Measurements from ENCODE around the gene PHTF2.

Gene PHTF2

DNA sequence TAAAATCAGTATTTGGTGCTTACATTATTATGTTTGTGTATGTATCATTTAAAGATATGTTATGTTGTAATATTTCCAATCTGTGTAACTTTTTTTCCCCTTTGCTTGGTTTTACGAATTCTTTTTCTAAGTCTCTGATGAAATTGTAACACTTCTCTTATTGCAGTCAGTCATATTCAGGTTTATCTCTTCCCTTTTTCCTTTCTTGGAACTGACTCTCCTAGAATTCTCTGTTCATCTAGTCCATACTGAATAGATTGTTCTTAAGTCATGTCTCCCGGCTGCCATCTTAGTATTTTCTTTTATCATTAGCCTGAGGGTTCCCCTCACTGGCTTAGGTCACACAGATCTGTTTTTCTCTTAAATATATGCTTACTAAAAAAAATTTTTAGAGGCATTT lies 44.6 kb downstream of the PHTF2 start:
- Histone ChIP-seq H3K9me3 (ENCODE audit: low read length) (no peaks in the 10 kb centered on the region), H3K4me3 (ENCODE audit: low read depth, low read length, poor library complexity, severe bottlenecking) (no peak overlapping the region), H3K79me2 (ENCODE audit: insufficient read depth, low read length) (peaks cover 26% of the 10 kb centered on the region), H3K4me2 (ENCODE audit: low read length) (no peak overlapping the region), H3K9ac (ENCODE audit: low read length) (no peak overlapping the region), H2AFZ (ENCODE audit: low read length) (no peak overlapping the region), H3K27ac (ENCODE audit: low read depth, low read length, poor library complexity, severe bottlenecking) (no peak overlapping the region), H3K4me1 (ENCODE audit: insufficient read depth, low read length, severe bottlenecking) (peaks cover 30% of the 10 kb centered on the region), H4K20me1 (ENCODE audit: insufficient read depth, low read length) (no peaks in the 10 kb centered on the region), H3K36me3 (ENCODE audit: insufficient read depth, low read length) (peaks cover 10% of the 10 kb centered on the region; the same call in 1 of the 2 replicates), H3K9me2 (ENCODE audit: low read depth, low read length) (no peaks in the 10 kb centered on the region), H3K27me3 (ENCODE audit: insufficient read depth, low read length) (no peaks in the 10 kb centered on the region), H3F3A (ENCODE audit: insufficient read depth, low read length) (no peaks in the 10 kb centered on the region)
- no peak for TF ChIP-seq CTCF (IDR thresholded peaks at IDR 0.05; ENCODE audit: low read length)
- TF ChIP-seq EZH2 (IDR thresholded peaks at IDR 0.05; ENCODE audit: borderline replicate concordance, low read length): no peak

DNA sequence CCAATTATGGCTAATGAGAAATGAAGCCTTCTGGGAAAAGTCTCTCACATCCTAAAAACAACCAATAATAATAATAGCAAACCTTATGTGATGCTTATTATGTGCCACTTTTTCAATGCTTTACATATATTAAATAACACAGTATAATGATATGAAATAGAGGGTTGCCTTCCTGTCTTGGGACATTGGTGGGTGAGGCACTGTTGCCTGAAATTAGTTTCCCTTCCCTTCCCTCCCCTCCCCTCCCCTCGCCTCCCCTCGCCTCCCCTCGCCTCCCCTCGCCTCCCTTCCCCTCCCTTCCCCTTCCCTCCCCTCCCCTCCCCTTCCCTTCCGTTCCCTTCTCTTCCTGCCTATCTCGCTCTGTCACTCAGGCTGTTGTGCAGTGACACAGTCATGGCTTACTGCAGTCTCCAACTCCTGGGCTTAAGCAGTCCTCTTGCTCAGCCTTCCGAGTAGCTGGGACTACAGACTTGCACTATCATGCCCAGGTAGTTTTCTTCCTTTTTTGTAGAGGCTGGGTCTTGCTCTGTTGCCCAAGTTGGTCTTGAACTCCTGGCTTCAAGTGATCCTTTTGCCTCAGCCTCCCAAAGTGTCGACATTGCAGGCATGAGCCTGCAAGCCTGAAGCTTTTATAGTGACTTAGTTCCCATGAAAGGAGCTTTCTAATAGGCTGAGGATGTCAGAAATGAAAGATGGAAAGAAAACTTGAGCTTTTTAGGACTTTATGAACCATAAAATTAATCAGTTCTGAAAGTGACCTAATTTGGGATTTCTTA lies 47.9 kb downstream of the PHTF2 start:
- Histone ChIP-seq H3K4me3 (ENCODE audit: low read depth, low read length, poor library complexity, severe bottlenecking) (no peak overlapping the region), H3K79me2 (ENCODE audit: insufficient read depth, low read length) (peaks cover 16% of the 10 kb centered on the region)
- TF ChIP-seq EZH2 (IDR thresholded peaks at IDR 0.05; ENCODE audit: borderline replicate concordance, low read length): no peak
- TF ChIP-seq CTCF (IDR thresholded peaks at IDR 0.05; ENCODE audit: low read length): no peak

DNA sequence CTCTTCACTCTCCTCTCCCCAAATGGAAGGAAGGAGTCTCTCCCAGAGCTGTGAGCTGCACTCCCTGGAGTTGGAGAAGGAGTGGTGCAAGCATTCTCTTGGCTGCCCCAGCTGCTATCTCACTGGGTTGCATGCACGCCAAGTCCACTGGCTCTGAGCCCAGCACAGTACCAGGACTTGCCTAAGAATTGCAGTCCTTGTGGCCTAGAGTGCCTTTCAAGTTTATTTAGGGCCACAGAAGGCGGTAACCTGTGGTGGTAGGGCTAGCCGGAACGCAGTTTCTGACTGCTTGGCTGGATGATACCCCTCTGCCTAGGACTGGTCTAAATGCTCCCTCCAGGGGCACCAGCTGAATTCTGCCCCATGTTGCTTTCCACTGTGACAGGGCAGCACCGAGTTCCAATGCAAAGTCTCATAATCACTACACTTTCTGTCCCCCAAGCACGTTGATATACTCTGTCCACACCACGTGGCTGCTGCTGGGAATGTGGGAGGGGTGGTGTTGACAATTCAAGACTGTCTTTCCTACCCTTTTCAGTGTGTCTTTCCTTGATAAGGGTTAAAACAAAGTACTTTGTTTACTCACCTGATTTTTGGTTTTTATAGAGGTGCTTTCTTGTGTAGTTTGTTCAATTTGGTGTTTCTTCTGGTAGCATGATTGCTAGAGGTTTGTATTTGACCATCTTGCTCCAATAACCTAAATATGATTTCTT lies 57.0 kb downstream of the PHTF2 start:
- TF ChIP-seq EZH2 (IDR thresholded peaks at IDR 0.05; ENCODE audit: borderline replicate concordance, low read length): no peak
- TF ChIP-seq CTCF (IDR thresholded peaks at IDR 0.05; ENCODE audit: low read length): no peak
- peaks cover 15% of the 10 kb centered on the region for H3K36me3 ChIP-seq (ENCODE audit: insufficient read depth, low read length)
- no peak overlapping the region for H3K4me2 ChIP-seq (ENCODE audit: low read length)
- H3K9me3 ChIP-seq (ENCODE audit: low read length): no peaks in the 10 kb centered on the region
- H3K9me2 ChIP-seq (ENCODE audit: low read depth, low read length): no peaks in the 10 kb centered on the region
- peaks cover 30% of the 10 kb centered on the region for H3K79me2 ChIP-seq (ENCODE audit: insufficient read depth, low read length)
- peaks cover 27% of the 10 kb centered on the region for H3K4me1 ChIP-seq (ENCODE audit: insufficient read depth, low read length, severe bottlenecking)
- no peaks in the 10 kb centered on the region for H4K20me1 ChIP-seq (ENCODE audit: insufficient read depth, low read length)
- no peaks in the 10 kb centered on the region for H3F3A ChIP-seq (ENCODE audit: insufficient read depth, low read length)
- H3K27ac ChIP-seq (ENCODE audit: low read depth, low read length, poor library complexity, severe bottlenecking): no peak overlapping the region
- no peak overlapping the region for H2AFZ ChIP-seq (ENCODE audit: low read length)
- no peak overlapping the region for H3K4me3 ChIP-seq (ENCODE audit: low read depth, low read length, poor library complexity, severe bottlenecking)
- H3K27me3 ChIP-seq (ENCODE audit: insufficient read depth, low read length): no peaks in the 10 kb centered on the region
- no peak overlapping the region for H3K9ac ChIP-seq (ENCODE audit: low read length)

More for the DNA sequence above, 47.9 kb downstream of the PHTF2 start:
- peaks cover 4% of the 10 kb centered on the region for H3K4me1 ChIP-seq (ENCODE audit: insufficient read depth, low read length, severe bottlenecking)
- no peaks in the 10 kb centered on the region for H3K27me3 ChIP-seq (ENCODE audit: insufficient read depth, low read length)
- no peak overlapping the region for H3K4me2 ChIP-seq (ENCODE audit: low read length)
- peaks cover 12% of the 10 kb centered on the region; the same call in 1 of the 2 replicates for H3K36me3 ChIP-seq (ENCODE audit: insufficient read depth, low read length)
- H4K20me1 ChIP-seq (ENCODE audit: insufficient read depth, low read length): no peaks in the 10 kb centered on the region
- H2AFZ ChIP-seq (ENCODE audit: low read length): no peak overlapping the region
- H3K27ac ChIP-seq (ENCODE audit: low read depth, low read length, poor library complexity, severe bottlenecking): peak overlapping the region; percentile 3
- H3K9ac ChIP-seq (ENCODE audit: low read length): no peak overlapping the region
- no peaks in the 10 kb centered on the region for H3K9me2 ChIP-seq (ENCODE audit: low read depth, low read length)
- H3K9me3 ChIP-seq (ENCODE audit: low read length): no peaks in the 10 kb centered on the region
- no peaks in the 10 kb centered on the region for H3F3A ChIP-seq (ENCODE audit: insufficient read depth, low read length)
